ENCODE results near the gene PTPRF. TPM values are rescaled to one million over a fixed set of nuclear protein-coding genes. Genes with fewer than 3 reads are reported as not detected.

Gene PTPRF
- polyA plus RNA-seq (2011; rRNA removed), result 70.3 and 97.0 TPM in 2 replicates
- 157 and 205 TPM in 2 replicates for polyA minus RNA-seq (2011; rRNA and poly(A)+ RNA removed)

DNA sequence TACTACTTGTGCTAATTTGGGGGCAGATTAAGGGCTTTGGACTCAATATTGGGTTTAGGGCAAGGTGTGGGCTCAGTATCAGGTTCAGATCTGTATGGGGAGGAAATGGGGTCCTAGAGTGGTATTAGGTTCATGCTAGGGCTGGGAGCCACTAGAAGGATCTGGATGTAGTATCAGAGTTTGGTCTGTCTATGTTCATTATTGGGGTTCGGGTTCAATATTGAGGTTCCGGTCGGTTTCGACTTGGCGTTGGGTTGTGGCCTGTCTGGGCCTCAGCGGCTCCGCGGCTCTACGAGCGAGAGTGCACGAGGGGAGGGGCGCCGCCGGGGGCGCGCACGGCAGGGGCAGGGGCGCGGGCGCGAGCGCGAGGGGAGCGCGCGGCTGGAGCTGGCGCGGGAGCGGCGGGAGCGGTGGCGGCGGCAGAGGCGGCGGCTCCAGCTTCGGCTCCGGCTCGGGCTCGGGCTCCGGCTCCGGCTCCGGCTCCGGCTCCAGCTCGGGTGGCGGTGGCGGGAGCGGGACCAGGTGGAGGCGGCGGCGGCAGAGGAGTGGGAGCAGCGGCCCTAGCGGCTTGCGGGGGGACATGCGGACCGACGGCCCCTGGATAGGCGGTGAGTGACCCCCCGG lies at the start of gene PTPRF:
TSS of gene PTPRF (plus strand) at position 401 of the 624 bp plus-strand sequence. CDS start 14,193 bp downstream, outside the sequence.
- peak within 1 kb of the TSS; percentile 74 for H3K4me3 ChIP-seq (ENCODE audit: low read depth, low read length)
- CTCF ChIA-PET, result interaction anchor here (0.6 to 1.9 kb wide), 10 partner anchors 12 to 516 kb away, joined by 3 to 13 read pairs (median 4); no protein-coding TSS in a partner anchor
- TF ChIP-seq, protein P1, sequence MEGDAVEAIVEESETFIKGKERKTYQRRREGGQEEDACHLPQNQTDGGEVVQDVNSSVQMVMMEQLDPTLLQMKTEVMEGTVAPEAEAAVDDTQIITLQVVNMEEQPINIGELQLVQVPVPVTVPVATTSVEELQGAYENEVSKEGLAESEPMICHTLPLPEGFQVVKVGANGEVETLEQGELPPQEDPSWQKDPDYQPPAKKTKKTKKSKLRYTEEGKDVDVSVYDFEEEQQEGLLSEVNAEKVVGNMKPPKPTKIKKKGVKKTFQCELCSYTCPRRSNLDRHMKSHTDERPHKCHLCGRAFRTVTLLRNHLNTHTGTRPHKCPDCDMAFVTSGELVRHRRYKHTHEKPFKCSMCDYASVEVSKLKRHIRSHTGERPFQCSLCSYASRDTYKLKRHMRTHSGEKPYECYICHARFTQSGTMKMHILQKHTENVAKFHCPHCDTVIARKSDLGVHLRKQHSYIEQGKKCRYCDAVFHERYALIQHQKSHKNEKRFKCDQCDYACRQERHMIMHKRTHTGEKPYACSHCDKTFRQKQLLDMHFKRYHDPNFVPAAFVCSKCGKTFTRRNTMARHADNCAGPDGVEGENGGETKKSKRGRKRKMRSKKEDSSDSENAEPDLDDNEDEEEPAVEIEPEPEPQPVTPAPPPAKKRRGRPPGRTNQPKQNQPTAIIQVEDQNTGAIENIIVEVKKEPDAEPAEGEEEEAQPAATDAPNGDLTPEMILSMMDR (IDR thresholded peaks at IDR 0.05; ENCODE audit: insufficient read depth, low read depth, low read length), result no peak
- H3K27me3 ChIP-seq (ENCODE audit: control insufficient read depth, insufficient read depth, low read length), result no peaks in the 10 kb centered on the region
- POLR2A ChIA-PET, result no interaction called here
- no peaks in the 10 kb centered on the region for H3K36me3 ChIP-seq (ENCODE audit: control insufficient read depth, insufficient read depth, low read length)
- DNase-seq (ENCODE audit: low read depth), result no peak

DNA sequence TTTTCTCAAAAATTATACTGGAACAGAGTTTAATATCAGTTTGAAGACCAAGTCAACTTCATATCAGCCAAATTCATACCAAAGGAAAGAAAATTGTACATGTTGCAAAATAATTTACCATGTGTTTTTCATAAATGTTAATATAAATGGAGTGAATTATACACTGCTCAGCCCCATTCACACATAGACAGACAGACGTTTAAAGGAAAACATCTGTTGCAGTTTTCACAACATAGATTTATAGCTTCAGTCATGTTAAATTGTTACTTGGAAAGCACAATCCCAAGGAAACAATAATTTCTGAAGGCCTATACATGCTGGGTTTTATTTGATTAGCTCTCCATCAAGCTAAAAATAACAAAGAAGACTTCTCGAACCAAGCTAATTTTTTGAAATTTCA lies 49.2 kb upstream of the PTPRF start:
- no peaks in the 10 kb centered on the region for H3K27me3 ChIP-seq (ENCODE audit: control insufficient read depth, insufficient read depth, low read length)
- TF ChIP-seq, protein P1 (IDR thresholded peaks at IDR 0.05; ENCODE audit: insufficient read depth, low read depth, low read length), result no peak
- CTCF ChIA-PET, result no interaction called here
- no peak overlapping the region for H3K4me3 ChIP-seq (ENCODE audit: low read depth, low read length)
- H3K36me3 ChIP-seq (ENCODE audit: control insufficient read depth, insufficient read depth, low read length), result no peaks in the 10 kb centered on the region
- POLR2A ChIA-PET, result no interaction called here
- DNase-seq (ENCODE audit: low read depth), result no peak

DNA sequence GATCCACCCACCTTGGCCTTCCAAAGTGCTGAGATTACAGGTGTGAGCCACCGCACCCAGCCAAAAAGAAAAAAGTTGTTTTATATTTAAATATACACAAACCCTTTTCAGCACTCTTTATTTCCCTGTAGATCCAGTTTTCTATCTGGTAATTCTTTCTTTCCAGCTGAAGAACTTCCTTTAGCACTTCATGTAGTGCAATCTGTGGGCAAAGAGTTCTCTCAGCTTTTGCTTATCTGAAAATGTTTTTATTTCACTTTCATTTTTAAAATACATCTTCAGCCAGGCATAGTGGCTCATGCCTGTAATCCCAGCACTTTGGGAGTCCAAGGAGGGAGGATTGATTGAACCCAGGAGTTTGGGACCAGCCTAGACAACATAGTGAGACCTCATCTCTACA lies 48.5 kb upstream of the PTPRF start:
- TF ChIP-seq, protein P1 (IDR thresholded peaks at IDR 0.05; ENCODE audit: insufficient read depth, low read depth, low read length), result no peak
- ChIA-PET CTCF (interaction anchor here (0.5 kb wide), 1 partner anchor 67 kb away, joined by 4 read pairs; no protein-coding TSS in a partner anchor), POLR2A (no interaction called here)
- Histone ChIP-seq H3K27me3 (ENCODE audit: control insufficient read depth, insufficient read depth, low read length) (no peaks in the 10 kb centered on the region), H3K4me3 (ENCODE audit: low read depth, low read length) (no peak overlapping the region), H3K36me3 (ENCODE audit: control insufficient read depth, insufficient read depth, low read length) (no peaks in the 10 kb centered on the region)
- no peak for DNase-seq (ENCODE audit: low read depth)

DNA sequence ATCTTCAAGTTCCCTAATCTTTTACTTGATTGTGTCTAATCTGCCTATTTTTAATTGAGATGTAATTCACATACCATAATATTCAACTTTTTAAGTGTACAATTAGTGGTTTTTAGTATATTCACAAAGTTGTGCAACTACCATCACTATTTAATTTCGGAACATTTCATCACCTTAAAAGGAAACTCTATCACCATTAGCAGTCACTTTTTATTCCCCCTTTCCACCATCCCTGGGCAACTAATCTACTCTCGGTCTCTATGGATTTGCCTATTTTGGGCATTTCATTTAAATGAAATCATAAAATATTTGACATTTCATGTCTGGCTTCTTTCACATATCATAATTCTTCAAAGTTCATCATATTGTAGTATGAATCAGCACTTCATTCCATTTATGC lies 46.3 kb upstream of the PTPRF start:
- POLR2A ChIA-PET, result no interaction called here
- TF ChIP-seq, protein P1 (IDR thresholded peaks at IDR 0.05; ENCODE audit: insufficient read depth, low read depth, low read length), result no peak
- Histone ChIP-seq H3K36me3 (ENCODE audit: control insufficient read depth, insufficient read depth, low read length) (no peaks in the 10 kb centered on the region), H3K4me3 (ENCODE audit: low read depth, low read length) (no peak overlapping the region), H3K27me3 (ENCODE audit: control insufficient read depth, insufficient read depth, low read length) (no peaks in the 10 kb centered on the region)
- CTCF ChIA-PET, result no interaction called here
- DNase-seq (ENCODE audit: low read depth), result no peak

DNA sequence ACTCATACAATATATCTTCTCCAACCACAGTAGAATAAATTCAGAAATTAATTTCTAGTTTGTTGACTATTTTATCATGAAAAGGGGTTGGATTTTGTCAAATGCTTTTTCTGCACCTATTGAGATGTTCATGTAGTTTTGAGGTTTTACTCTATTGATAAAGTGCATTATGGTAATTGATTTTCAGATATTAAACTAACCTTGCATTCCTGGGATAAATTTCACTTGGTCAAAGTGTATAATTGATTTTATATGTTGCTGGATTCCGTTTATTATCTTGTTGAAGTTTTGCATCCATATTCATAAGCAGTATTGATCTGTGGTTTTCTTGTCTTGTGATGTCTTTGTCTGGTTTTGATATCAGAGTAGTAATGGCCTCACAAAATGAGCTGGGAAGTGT lies 42.5 kb upstream of the PTPRF start:
- DNase-seq (ENCODE audit: low read depth), result no peak
- ChIA-PET CTCF (no interaction called here), POLR2A (no interaction called here)
- TF ChIP-seq, protein P1 (IDR thresholded peaks at IDR 0.05; ENCODE audit: insufficient read depth, low read depth, low read length), result no peak
- Histone ChIP-seq H3K27me3 (ENCODE audit: control insufficient read depth, insufficient read depth, low read length) (no peaks in the 10 kb centered on the region), H3K4me3 (ENCODE audit: low read depth, low read length) (no peak overlapping the region), H3K36me3 (ENCODE audit: control insufficient read depth, insufficient read depth, low read length) (no peaks in the 10 kb centered on the region)

Measured in BJ (cell line).